Left kidney (tissue), 8 donors: ENCODE data around the gene DPP4. TPM values are rescaled to one million over a fixed set of nuclear protein-coding genes. Genes with fewer than 3 reads are reported as not detected.

ENCODE experiments used
- DNase-seq: peaks from one replicate; pipeline ENCODE4 v3.0.0-alpha.2; 2013
- long read RNA-seq, 8 donors: transcript quantifications; one replicate each; lab custom pipeline, GENCODE V29; 2026
- polyA plus RNA-seq: library from polyadenylated mRNA; unstranded; fragments of 120-200 nt; gene quantifications from one replicate; pipeline ENCODE4 v1.2.1, GENCODE V29; 2013; ENCODE audit not compliant: insufficient read length

The DPP4 gene
- polyA plus RNA-seq = 168 TPM
- long read RNA-seq, donor 1, transcript DPP4-201 (26 exons, 3,904 nt) = major isoform, 6 of 15 reads
- long read RNA-seq, donor 1, partial matches to known transcripts = 9 of 15 reads
- long read RNA-seq, donor 1, other reads (novel, unspliced or antisense) = 0 of 15 reads
- long read RNA-seq, donor 2, transcript DPP4-201 (26 exons, 3,904 nt) = major isoform, 9 of 10 reads
- long read RNA-seq, donor 2, partial matches to known transcripts = 0 of 10 reads
- long read RNA-seq, donor 2, other reads (novel, unspliced or antisense) = 0 of 10 reads
- long read RNA-seq, donor 3, partial matches to known transcripts = 5 of 17 reads
- long read RNA-seq, donor 3, other reads (novel, unspliced or antisense) = 8 of 17 reads
- long read RNA-seq, donor 4 = 0 reads
- long read RNA-seq, donor 5, transcript DPP4-201 (26 exons, 3,904 nt) = major isoform, 7 of 18 reads
- long read RNA-seq, donor 5, partial matches to known transcripts = 5 of 18 reads
- long read RNA-seq, donor 5, other reads (novel, unspliced or antisense) = 6 of 18 reads
- long read RNA-seq, donor 6, partial matches to known transcripts = 0 of 3 reads
- long read RNA-seq, donor 6, other reads (novel, unspliced or antisense) = 0 of 3 reads
- long read RNA-seq, donor 7, transcript DPP4-201 (26 exons, 3,904 nt) = major isoform, 17 of 30 reads
- long read RNA-seq, donor 7, partial matches to known transcripts = 13 of 30 reads
- long read RNA-seq, donor 7, other reads (novel, unspliced or antisense) = 0 of 30 reads
- long read RNA-seq, donor 8, transcript DPP4-201 (26 exons, 3,904 nt) = major isoform, 7 of 7 reads
- long read RNA-seq, donor 8, partial matches to known transcripts = 0 of 7 reads
- long read RNA-seq, donor 8, other reads (novel, unspliced or antisense) = 0 of 7 reads

DNA sequence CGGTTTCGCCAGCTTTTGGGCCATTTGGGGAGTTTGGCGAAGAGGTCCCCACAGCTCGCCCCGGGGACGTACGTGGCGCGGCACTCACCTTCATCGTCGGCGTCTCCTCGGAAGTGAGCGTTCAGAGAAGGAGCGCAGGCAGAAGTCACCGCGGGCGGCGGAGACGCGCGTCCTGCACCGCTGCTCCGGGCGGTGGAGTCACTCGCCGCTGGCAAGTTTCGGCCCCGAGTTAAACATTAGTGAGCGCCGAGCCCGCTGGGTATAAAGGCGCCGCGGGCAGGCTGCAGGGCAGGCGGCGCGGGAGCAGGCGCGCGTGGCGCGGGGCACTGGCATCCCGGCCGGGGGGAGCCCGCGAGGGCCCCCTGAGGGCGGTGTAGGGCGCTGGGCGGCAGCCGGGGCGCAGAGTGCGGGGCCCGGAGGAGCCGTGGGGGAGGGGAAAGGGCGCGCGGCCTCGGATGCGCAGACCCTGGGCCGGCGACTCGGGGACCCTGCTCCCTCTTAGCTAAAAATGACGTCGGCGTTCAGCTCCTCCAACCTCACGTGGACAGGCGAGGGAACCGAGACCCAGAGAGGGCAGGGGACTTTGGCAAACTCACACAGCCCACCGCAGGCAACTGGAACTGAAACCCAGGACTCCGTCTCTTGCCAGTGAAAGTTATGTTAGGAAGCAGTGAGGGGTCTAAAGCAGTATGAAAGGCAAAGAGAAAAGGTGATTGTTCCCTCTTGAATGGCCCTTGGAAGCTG is at the start of gene DPP4:
DPP4 (minus strand) TSS at position 328 of the 744 bp plus-strand sequence; CDS start at position 94, 234 bp downstream.
- no peak for DNase-seq

GRCh38 chr2:162118166-162119031 is 44.4 kb upstream of the DPP4 start:
- no peak for DNase-seq

GRCh38 chr2:162116352-162116751 is 42.3 kb upstream of the DPP4 start:
- DNase-seq = no peak

DNA sequence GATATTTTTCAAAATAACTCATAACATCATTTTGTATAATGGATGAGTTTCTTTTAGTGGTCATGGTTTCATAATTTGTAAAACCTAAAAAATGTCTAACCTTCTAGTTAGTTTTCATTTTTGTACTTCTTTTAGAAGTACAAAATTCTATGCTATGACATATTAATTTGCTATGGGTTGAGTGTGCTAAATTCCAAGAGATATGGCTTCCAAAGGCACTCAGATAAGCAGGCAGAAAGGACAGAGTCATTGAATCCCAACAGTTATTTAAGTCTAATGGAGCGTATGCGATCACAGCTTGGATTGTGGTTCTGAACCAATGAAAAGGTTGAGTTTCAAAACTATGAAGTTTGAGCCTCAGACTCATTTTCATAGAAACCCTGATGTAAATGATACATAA is 41.1 kb upstream of the DPP4 start:
- DNase-seq = no peak

- no peak for DNase-seq
Observed at GRCh38 chr2:162114271-162114670, 40.3 kb upstream of the DPP4 start.

DNA sequence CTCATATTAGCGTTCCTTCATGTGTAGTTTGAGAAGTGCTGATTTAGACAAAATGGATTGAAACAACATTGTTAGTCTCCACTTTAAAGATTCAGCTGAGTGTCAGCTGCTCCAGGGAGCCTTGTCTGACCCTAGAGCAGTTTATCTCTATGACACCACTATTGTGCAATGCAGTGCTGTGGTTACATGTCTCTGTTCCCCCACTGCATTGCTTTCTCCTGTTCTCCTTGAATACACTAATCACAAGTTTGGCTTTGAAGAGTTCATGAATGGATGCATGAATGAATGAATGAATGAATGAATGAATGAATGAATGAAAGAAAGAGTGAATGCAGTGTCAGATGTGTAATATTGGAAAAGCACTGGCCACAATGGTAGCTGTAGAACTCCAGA is 39.8 kb upstream of the DPP4 start:
- no peak for DNase-seq

DNA sequence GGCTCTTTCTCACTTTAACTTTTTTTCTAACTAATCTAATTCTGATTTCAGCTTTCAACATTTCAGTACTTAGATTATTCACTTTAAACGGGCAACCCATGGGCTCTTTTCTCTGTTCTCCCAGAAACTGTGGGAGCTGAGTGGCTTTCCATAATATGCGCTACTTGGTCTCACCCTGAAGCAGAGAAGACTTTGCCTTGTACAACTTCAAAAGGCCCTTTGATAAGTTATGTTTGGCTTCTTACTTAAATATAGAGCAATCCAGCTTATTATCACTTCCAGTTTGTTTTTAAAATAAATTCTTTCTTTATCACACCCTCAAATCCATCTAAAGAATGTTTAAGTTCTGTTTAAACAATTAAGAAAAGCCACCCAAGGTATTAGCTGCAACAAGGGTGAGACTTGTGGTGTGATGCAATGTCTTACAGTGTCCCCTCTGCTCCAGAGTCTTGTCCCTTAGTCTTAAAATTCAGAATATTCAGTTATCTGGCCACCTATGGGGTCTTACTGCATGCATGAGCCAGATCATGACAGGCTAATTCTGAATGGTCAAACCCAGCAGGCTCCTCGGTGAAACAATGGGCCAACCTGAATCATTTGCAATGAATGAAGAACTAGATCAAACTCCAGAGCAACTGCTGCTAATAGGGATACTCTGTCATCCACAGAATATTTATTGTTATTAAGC is 39.2 kb upstream of the DPP4 start:
- no peak for DNase-seq

- no peak for DNase-seq
Observed at GRCh38 chr2:162111958-162112850, 38.2 kb upstream of the DPP4 start.

DNA sequence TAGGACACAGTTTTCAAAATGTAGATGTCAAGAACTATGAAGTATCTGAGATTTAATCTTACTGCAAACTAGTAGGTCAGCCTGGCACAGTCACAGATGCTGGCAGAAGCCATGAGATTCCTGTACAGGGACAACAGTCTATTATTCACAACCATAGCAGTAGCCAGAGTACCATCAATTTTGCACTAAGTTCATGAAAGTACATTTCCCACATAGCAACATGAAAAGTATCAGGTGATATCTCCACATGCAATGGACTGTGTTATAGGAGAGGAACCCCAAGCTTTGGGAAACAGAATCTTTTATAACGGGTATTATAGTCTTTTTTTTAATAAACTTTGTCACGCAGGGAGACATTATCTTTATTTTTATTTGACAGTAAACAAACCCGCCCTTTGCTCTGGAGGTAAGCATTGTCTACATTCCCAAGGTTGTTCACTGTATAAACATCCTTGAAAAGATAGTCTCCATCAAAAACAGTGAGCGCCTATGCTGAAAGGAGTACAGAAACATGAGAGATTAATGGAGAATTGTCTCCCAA is 33.4 kb upstream of the DPP4 start:
- DNase-seq = no peak

DNA sequence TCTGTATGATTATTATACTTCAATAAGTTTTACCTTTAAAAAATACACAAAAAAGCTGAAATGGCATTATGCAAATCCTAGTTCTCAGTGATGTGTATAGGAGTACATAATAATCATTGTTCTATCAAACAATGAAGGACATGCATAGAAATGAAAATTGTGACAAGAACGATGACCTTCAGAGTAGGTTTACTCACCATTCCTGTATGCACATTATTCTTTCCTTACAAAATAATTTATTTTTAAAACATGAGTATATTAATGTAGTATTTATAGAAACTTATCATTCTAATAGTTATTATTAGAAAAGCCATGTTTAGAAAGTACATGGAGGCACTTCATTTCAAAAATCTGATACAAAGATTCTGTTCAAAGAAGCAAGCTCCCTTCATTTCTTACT is 32.7 kb upstream of the DPP4 start:
- DNase-seq = no peak

GRCh38 chr2:162106146-162106551 is 32.1 kb upstream of the DPP4 start:
- DNase-seq = no peak

- DNase-seq = no peak
Observed at GRCh38 chr2:162103443-162104009, 29.5 kb upstream of the DPP4 start.

DNA sequence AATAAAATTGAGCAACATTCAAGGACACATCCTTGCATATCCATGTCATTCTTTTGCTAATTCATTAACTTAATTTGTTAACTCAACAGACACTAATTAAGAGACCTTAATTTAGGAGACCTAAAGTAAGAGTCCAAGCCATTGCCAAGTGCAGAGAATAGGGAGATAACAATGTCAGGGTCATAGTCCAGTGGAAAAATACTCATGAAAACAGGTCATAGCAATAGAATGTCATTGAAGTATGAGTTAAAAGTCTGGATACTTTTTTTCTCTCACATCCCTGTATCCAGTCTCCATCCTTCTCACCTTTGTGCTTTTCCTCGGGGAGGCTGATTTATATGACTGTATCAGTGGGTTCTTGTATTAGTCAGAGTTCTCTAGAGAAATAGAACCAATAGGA is 26.6 kb upstream of the DPP4 start:
- no peak for DNase-seq

- DNase-seq = no peak
Observed at GRCh38 chr2:162099836-162100235, 25.8 kb upstream of the DPP4 start.

GRCh38 chr2:162092658-162093556 is 18.9 kb upstream of the DPP4 start:
- no peak for DNase-seq

DNA sequence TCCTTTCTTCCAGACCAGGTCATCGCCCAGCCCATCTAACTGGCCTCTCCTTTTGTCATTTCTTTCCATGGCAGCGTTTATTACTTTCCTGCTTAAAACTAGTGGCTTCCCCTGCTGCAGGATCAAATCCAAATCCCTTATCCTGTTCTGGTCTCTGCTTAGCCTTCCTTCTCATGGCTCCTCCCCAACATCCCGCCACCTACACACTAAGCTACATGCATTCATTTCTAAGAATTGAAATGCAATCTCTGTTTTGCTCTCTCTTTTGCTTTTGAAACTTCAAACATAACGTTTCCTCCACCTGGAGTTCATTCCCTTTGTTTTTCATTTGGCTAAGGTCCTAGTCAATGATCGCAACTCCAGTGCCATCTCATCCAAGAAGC is 18.0 kb upstream of the DPP4 start:
- no peak for DNase-seq

- peak; percentile 44 for DNase-seq
Observed at GRCh38 chr2:162091325-162092007, 17.5 kb upstream of the DPP4 start.
